Activated T-helper 2 cell treated with anti-CD3 and anti-CD28 coated beads, Interferon-gamma antibody, Interleukin-2, Interleukin-4, amounts not matched to agents 10 μg/mL and 5 μg/mL and 100 μg/mL, durations not matched to agents 14 hours and 24 hours and 36 hours (primary cell): ENCODE data around the gene FAM209A. TPM values are rescaled to one million over a fixed set of nuclear protein-coding genes. Genes with fewer than 3 reads are reported as not detected.

Experiments
- total RNA-seq: library from RNA; stranded (reverse); gene quantifications from 2 replicates; pipeline ENCODE4 v1.2.3, GENCODE V29; 2022

The FAM209A gene
- total RNA-seq, 1 donor from 2014 or later = 1.7 TPM

Other genes with a start within 250 kb of the FAM209A start
- 9.2 TPM in 2 replicates for gene FAM210B, start 165.8 kb upstream of the FAM209A start, total RNA-seq
- 64.8 and 71.1 TPM in 2 replicates for gene AURKA, start 132.5 kb upstream of the FAM209A start, total RNA-seq
- 51.2 and 52.1 TPM in 2 replicates for gene CSTF1, start 132.1 kb upstream of the FAM209A start, total RNA-seq
- gene CASS4, start 112.5 kb upstream of the FAM209A start, total RNA-seq = 4.6 and 4.7 TPM in 2 replicates
- 103 and 107 TPM in 2 replicates for gene RTF2, start 56.1 kb upstream of the FAM209A start, total RNA-seq
- 0.97 and 1.8 TPM in 2 replicates for gene FAM209B, start 8.5 kb downstream of the FAM209A start, total RNA-seq
- not detected in 2 replicates for gene TFAP2C, start 104.6 kb downstream of the FAM209A start, total RNA-seq